Loucy (cell line): ENCODE results near the gene OS9.
A peak's percentile ranks its signal among the peaks of the same experiment; 100 is the strongest.

Experiments
- H2AFZ ChIP-seq: fragments of 200-600 bp; sonication (generic); 2 replicates; pipeline ENCODE4 v1.6.0; 2016; ENCODE audit warnings: antibody characterized with exemption, mild to moderate bottlenecking, low read length, moderate library complexity
- H3F3A ChIP-seq: fragments of 200-600 bp; 2 replicates; pipeline ENCODE4 v1.6.0; 2016; ENCODE audit warnings: antibody characterized with exemption, low read depth, mild to moderate bottlenecking
- H3K27me3 ChIP-seq: fragments of 200-600 bp; sonication (generic); 2 replicates; pipeline ENCODE4 v1.6.1; 2014; ENCODE audit warnings: low read length, mild to moderate bottlenecking; ENCODE audit not compliant: insufficient read depth, poor library complexity, severe bottlenecking
- H3K36me3 ChIP-seq: fragments of 200-600 bp; sonication (generic); 2 replicates; pipeline ENCODE4 v1.6.1; 2016; ENCODE audit warnings: low read length; ENCODE audit not compliant: insufficient read depth
- H3K4me1 ChIP-seq: fragments of 200-600 bp; sonication (generic); 2 replicates; pipeline ENCODE4 v1.5.1; 2014; ENCODE audit warnings: low read length, mild to moderate bottlenecking; ENCODE audit not compliant: insufficient read depth, poor library complexity, severe bottlenecking
- H3K4me2 ChIP-seq: fragments of 200-600 bp; sonication (generic); 2 replicates; pipeline ENCODE4 v1.6.0; 2014; ENCODE audit warnings: antibody characterized with exemption, low read length, low read depth, mild to moderate bottlenecking; ENCODE audit not compliant: poor library complexity, severe bottlenecking
- H3K4me3 ChIP-seq: fragments of 200-600 bp; sonication (generic); 2 replicates; pipeline ENCODE4 v1.5.1; 2014; ENCODE audit warnings: low read length, mild to moderate bottlenecking, mixed read lengths; ENCODE audit not compliant: poor library complexity, severe bottlenecking
- H3K79me2 ChIP-seq: fragments of 200-600 bp; sonication (generic); 2 replicates; pipeline ENCODE4 v1.6.1; 2014; ENCODE audit warnings: low read length; ENCODE audit not compliant: insufficient read depth
- H3K9ac ChIP-seq: fragments of 200-600 bp; sonication (generic); 2 replicates; pipeline ENCODE4 v1.6.0; 2014; ENCODE audit warnings: mild to moderate bottlenecking, low read depth, low read length, moderate library complexity; ENCODE audit not compliant: poor library complexity, severe bottlenecking
- H3K9me2 ChIP-seq: fragments of 200-600 bp; sonication (generic); replicated peaks from 2 replicates; pipeline ENCODE4 v1.6.1; 2016; ENCODE audit warnings: low read depth, low read length, mixed read lengths
- H3K9me3 ChIP-seq: fragments of 200-600 bp; sonication (generic); 2 replicates; pipeline ENCODE4 v1.6.1; 2014; ENCODE audit warnings: mild to moderate bottlenecking, antibody characterized with exemption, low read length, low read depth; ENCODE audit not compliant: insufficient read depth
- H4K20me1 ChIP-seq: fragments of 200-600 bp; sonication (generic); 2 replicates; pipeline ENCODE4 v1.6.0; 2014; ENCODE audit warnings: antibody characterized with exemption, low read length, mild to moderate bottlenecking; ENCODE audit not compliant: insufficient read depth, poor library complexity, severe bottlenecking
- CTCF ChIP-seq: fragments of 200-600 bp; sonication (generic); conservative IDR thresholded peaks from 2 replicates; pipeline ENCODE4 v1.5.1; 2014; ENCODE audit warnings: mild to moderate bottlenecking, antibody characterized with exemption, low read length
- EZH2phosphoT487 ChIP-seq: fragments of 200-600 bp; IDR thresholded peaks from 2 replicates; pipeline ENCODE4 v1.6.1; 2018; ENCODE audit warnings: antibody characterized with exemption, mild to moderate bottlenecking, moderate library complexity, borderline replicate concordance

OS9 gene

DNA sequence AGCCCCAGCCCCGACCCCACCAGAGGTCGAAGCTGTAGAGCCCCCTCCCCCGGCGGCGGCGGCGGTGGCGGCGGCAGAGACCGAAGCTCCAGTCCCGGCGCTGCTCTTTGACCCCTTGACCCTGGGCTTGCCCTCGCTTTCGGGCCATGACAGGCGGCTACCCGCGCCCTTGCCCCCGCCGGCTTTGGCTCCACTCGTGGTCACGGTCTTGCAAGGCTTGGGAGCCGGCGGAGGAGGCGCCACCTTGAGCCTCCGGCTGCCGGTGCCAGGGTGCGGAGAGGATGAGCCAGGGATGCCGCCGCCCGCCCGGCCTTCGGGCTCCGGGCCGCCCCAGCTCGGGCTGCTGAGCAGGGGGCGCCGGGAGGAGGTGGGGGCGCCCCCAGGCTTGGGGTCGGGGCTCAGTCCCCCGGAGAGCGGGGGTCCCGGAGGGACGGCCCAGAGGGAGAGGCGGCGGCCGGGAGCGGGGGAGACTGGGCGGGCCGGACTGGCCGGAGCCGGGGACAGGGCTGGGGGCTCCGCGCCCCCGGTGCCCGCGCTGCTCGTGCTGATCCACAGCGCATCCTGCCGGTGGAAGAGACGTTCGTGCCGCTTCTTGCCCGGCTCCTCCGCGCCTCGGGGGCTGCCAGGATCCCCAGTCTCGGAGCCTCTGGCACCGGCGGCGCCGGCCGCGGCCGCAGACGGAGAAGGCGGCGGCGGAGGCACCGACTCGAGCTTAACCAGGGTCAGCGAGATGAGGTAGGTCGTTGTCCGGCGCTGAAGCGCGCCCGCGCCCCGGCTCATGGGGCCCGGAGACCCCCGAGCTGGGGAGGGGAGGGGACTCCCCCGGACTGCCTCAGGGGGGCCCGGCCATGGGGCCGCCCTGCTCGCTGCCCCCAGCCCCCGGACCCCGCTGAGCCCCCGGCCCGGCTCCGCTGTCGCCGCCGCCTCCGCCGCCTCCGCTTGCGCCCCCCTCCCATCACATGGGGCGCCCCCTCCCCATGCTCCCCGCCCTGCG, 43.8 kb downstream of the OS9 start:
- H3K9ac ChIP-seq: no peak overlapping the region
- H3K9me3 ChIP-seq: no peaks in the 10 kb centered on the region
- no peaks in the 10 kb centered on the region for H3K27me3 ChIP-seq
- H3K4me1 ChIP-seq: peaks cover 27% of the 10 kb centered on the region
- TF ChIP-seq CTCF (no peak), EZH2phosphoT487 (no peak)
- H2AFZ ChIP-seq: no peak overlapping the region
- H3K9me2 ChIP-seq: no peaks in the 10 kb centered on the region
- peaks cover 71% of the 10 kb centered on the region for H3K79me2 ChIP-seq
- peaks cover 48% of the 10 kb centered on the region for H4K20me1 ChIP-seq
- H3K4me3 ChIP-seq: no peak overlapping the region
- H3K4me2 ChIP-seq: no peak overlapping the region
- H3K36me3 ChIP-seq: peaks cover 25% of the 10 kb centered on the region; the same call in 1 of the 2 replicates
- no peaks in the 10 kb centered on the region for H3F3A ChIP-seq

DNA sequence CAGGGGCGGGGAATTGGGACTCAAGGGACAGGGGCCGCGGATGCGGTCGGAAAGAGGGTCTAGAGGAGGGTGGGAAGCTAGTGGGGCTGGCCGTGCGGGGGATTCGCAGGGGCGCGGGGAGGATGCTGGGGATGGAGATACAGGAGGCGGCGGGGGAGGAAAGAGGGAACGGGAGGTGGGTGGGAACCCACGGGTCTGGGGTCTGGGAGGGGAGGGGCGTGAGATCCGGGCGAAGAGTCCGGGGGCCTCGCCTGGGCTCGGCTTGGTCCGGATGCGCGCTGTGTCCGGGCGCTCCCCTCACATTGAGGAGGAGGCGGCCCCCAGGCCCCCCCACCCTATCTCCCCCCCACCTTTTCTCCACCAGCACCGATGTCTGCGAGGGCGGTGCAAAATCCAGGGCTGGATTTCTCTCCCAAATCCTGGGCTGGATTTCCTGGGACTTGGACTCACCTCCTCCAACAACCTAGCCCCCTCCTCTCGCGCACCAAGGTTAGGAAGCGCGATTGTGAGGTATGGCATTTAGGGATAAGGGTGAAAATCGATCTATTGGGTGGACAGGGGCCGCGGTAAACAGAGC, 44.8 kb downstream of the OS9 start, which contains the start of gene AGAP2:
TSS of gene AGAP2 (minus strand) at position 82 of the 577 bp plus-strand sequence. CDS start 496 bp downstream, outside the sequence.
- H3K79me2 ChIP-seq: peaks cover 71% of the 10 kb centered on the region
- peak within 1 kb of the TSS; percentile 95 for H3K4me2 ChIP-seq
- H3F3A ChIP-seq: no peaks in the 10 kb centered on the region
- peak within 1 kb of the TSS; percentile 75 for H3K9ac ChIP-seq
- no peaks in the 10 kb centered on the region for H3K27me3 ChIP-seq
- H2AFZ ChIP-seq: no peak within 1 kb of the TSS
- peaks cover 48% of the 10 kb centered on the region for H4K20me1 ChIP-seq
- no peaks in the 10 kb centered on the region for H3K9me2 ChIP-seq
- H3K4me1 ChIP-seq: peaks cover 29% of the 10 kb centered on the region
- H3K4me3 ChIP-seq: peak within 1 kb of the TSS; percentile 80
- peaks cover 15% of the 10 kb centered on the region; the same call in 1 of the 2 replicates for H3K36me3 ChIP-seq
- no peak for TF ChIP-seq CTCF
- no peak for TF ChIP-seq EZH2phosphoT487
- no peaks in the 10 kb centered on the region for H3K9me3 ChIP-seq

DNA sequence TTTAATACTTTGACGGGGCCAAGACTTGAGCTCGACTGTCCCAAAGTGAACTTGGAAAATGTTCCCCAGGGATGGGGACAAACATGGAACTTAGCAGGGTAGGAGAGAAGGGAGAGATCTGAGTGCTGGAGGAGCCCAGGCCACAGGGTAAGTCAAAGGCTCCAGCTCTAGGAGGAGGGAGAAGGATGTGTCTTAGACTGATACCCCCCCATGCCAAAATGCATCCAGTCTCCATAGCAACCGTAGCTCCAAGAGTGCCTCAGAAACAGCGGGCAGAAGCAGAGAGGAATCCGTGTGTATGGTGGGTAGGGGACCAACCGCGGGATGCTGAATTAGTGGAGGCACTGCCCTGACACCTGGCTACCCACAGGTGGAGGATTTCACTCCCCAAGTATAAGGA, 45.5 kb downstream of the OS9 start:
- H4K20me1 ChIP-seq: peaks cover 48% of the 10 kb centered on the region
- peaks cover 9% of the 10 kb centered on the region; the same call in 1 of the 2 replicates for H3K36me3 ChIP-seq
- H3K27me3 ChIP-seq: no peaks in the 10 kb centered on the region
- peak overlapping the region; percentile 95 for H3K4me2 ChIP-seq
- no peaks in the 10 kb centered on the region for H3K9me2 ChIP-seq
- no peak overlapping the region for H2AFZ ChIP-seq
- H3K79me2 ChIP-seq: peaks cover 71% of the 10 kb centered on the region
- H3K4me3 ChIP-seq: peak overlapping the region; percentile 80
- no peaks in the 10 kb centered on the region for H3K9me3 ChIP-seq
- no peaks in the 10 kb centered on the region for H3F3A ChIP-seq
- TF ChIP-seq EZH2phosphoT487 (no peak), CTCF (no peak)
- peaks cover 29% of the 10 kb centered on the region for H3K4me1 ChIP-seq
- peak overlapping the region; percentile 75 for H3K9ac ChIP-seq
